HUES48 (cell line): Measurements from ENCODE around the gene IFNL3.

Experiments used
- H3K27ac ChIP-seq: one replicate; pipeline ENCODE4 v1.7.0; 2013; ENCODE audit warnings: low read depth, low read length, inconsistent platforms
- H3K27me3 ChIP-seq: 2 replicates; pipeline ENCODE4 v1.6.1; 2013; ENCODE audit warnings: mild to moderate bottlenecking, low read length; ENCODE audit not compliant: control insufficient read depth, insufficient read depth
- H3K36me3 ChIP-seq: 2 replicates; pipeline ENCODE4 v1.6.1; 2013; ENCODE audit warnings: low read length; ENCODE audit not compliant: control insufficient read depth, insufficient read depth
- H3K4me1 ChIP-seq: 2 replicates; pipeline ENCODE4 v1.6.1; 2013; ENCODE audit warnings: mild to moderate bottlenecking, low read length; ENCODE audit not compliant: control insufficient read depth, insufficient read depth
- H3K4me3 ChIP-seq: 2 replicates; pipeline ENCODE4 v1.5.1; 2013; ENCODE audit warnings: mild to moderate bottlenecking, low read depth, low read length
- H3K9ac ChIP-seq: 2 replicates; pipeline ENCODE4 v1.6.1; 2013; ENCODE audit warnings: mild to moderate bottlenecking, low read depth, low read length, moderate library complexity
- H3K9me3 ChIP-seq: 2 replicates; pipeline ENCODE4 v1.6.1; 2013; ENCODE audit warnings: low read length; ENCODE audit not compliant: control insufficient read depth, insufficient read depth

IFNL3 gene

GRCh38 chr19:39200066-39200802 lies 44.6 kb downstream of the IFNL3 start:
- H3K27ac ChIP-seq = no peak overlapping the region
- no peaks in the 10 kb centered on the region for H3K9me3 ChIP-seq
- peaks cover 56% of the 10 kb centered on the region for H3K27me3 ChIP-seq

DNA sequence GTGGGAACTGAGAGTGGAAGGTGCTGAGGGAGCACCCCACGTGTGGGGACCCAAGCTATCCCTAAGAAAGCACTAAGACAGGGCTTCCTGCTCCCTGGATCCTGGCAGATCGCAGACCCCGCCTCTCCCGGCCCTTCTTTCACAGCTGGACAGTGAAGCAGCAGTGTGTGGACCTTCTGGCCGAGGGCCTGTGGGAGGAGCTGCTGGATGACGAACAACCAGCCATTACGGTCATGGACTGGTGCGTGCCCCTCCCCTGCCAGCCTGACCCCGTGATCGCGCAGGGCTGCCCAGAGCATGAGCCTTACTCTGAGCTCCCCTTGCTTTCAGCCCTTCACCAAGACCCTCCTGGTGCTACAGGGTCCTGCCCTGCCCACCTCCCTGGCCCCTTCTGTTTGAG lies 45.8 kb downstream of the IFNL3 start:
- no peak overlapping the region for H3K27ac ChIP-seq
- H3K4me3 ChIP-seq = no peak overlapping the region
- no peaks in the 10 kb centered on the region for H3K9me3 ChIP-seq
- no peak overlapping the region for H3K9ac ChIP-seq
- peaks cover 45% of the 10 kb centered on the region for H3K27me3 ChIP-seq
- H3K36me3 ChIP-seq = no peaks in the 10 kb centered on the region
- peaks cover 8% of the 10 kb centered on the region; the same call in 1 of the 2 replicates for H3K4me1 ChIP-seq

More at GRCh38 chr19:39200066-39200802, 44.6 kb downstream of the IFNL3 start:
- H3K4me1 ChIP-seq = peaks cover 8% of the 10 kb centered on the region; the same call in 1 of the 2 replicates
- no peak overlapping the region for H3K4me3 ChIP-seq
- no peak overlapping the region for H3K9ac ChIP-seq
- H3K36me3 ChIP-seq = no peaks in the 10 kb centered on the region

- peaks cover 33% of the 10 kb centered on the region for H3K27me3 ChIP-seq
Measured at GRCh38 chr19:39197808-39198207, 47.0 kb downstream of the IFNL3 start.

GRCh38 chr19:39196860-39197562 lies 47.8 kb downstream of the IFNL3 start, which contains the start of gene NCCRP1:
Gene NCCRP1, plus strand, starts transcription at chr19:39196964. Its CDS starts 19 bp downstream, at chr19:39196983.
- no peak within 1 kb of the TSS for H3K9ac ChIP-seq
- H3K4me1 ChIP-seq = peaks cover 8% of the 10 kb centered on the region; the same call in 1 of the 2 replicates
- no peaks in the 10 kb centered on the region for H3K36me3 ChIP-seq
- peaks cover 30% of the 10 kb centered on the region for H3K27me3 ChIP-seq
- no peaks in the 10 kb centered on the region for H3K9me3 ChIP-seq
- H3K27ac ChIP-seq = no peak within 1 kb of the TSS
- peak within 1 kb of the TSS; percentile 60 for H3K4me3 ChIP-seq

More at GRCh38 chr19:39197808-39198207, 47.0 kb downstream of the IFNL3 start:
- no peak overlapping the region for H3K9ac ChIP-seq
- no peak overlapping the region for H3K4me3 ChIP-seq
- peaks cover 8% of the 10 kb centered on the region; the same call in 1 of the 2 replicates for H3K4me1 ChIP-seq
- no peaks in the 10 kb centered on the region for H3K36me3 ChIP-seq
- H3K27ac ChIP-seq = no peak overlapping the region
- no peaks in the 10 kb centered on the region for H3K9me3 ChIP-seq

DNA sequence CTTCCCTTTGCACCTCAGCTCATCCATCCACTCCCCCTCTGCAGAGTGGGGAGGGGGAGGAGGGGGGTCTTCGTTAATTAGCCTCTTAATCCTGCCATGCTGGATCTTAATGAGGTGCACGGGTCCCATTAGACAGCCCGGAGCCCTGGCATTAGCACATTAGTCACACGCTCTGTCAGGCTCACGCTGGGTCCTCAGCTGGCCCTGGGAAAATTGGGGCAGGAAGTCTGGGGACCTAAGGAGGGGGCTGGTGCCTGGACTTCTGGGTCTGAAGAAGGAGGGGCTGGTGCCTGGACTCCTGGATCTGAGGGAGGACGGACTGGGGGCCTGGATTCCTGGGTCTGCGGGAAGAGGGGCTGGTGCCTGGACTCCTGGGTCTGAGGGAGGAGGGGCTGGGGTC lies 48.5 kb downstream of the IFNL3 start:
- Histone ChIP-seq H3K4me3 (peak overlapping the region; percentile 60; the same call in 1 of the 2 replicates), H3K9me3 (no peaks in the 10 kb centered on the region), H3K9ac (no peak overlapping the region), H3K27me3 (peaks cover 30% of the 10 kb centered on the region), H3K4me1 (peaks cover 8% of the 10 kb centered on the region; the same call in 1 of the 2 replicates), H3K27ac (no peak overlapping the region), H3K36me3 (no peaks in the 10 kb centered on the region)

GRCh38 chr19:39195755-39196154 lies 49.1 kb downstream of the IFNL3 start:
- Histone ChIP-seq H3K9ac (no peak overlapping the region), H3K4me3 (no peak overlapping the region), H3K27ac (no peak overlapping the region), H3K9me3 (no peaks in the 10 kb centered on the region), H3K4me1 (peaks cover 8% of the 10 kb centered on the region; the same call in 1 of the 2 replicates), H3K27me3 (peaks cover 30% of the 10 kb centered on the region), H3K36me3 (no peaks in the 10 kb centered on the region)

GRCh38 chr19:39194832-39195542 lies 49.8 kb downstream of the IFNL3 start:
- Histone ChIP-seq H3K4me1 (peaks cover 8% of the 10 kb centered on the region; the same call in 1 of the 2 replicates), H3K9me3 (no peaks in the 10 kb centered on the region), H3K4me3 (no peak overlapping the region), H3K36me3 (no peaks in the 10 kb centered on the region), H3K27ac (no peak overlapping the region), H3K27me3 (peaks cover 30% of the 10 kb centered on the region), H3K9ac (no peak overlapping the region)

GRCh38 chr19:39193803-39194202 lies 51.0 kb downstream of the IFNL3 start:
- no peaks in the 10 kb centered on the region for H3K9me3 ChIP-seq
- no peaks in the 10 kb centered on the region for H3K36me3 ChIP-seq
- H3K4me3 ChIP-seq = no peak overlapping the region
- H3K27ac ChIP-seq = no peak overlapping the region
- peaks cover 8% of the 10 kb centered on the region; the same call in 1 of the 2 replicates for H3K4me1 ChIP-seq
- H3K27me3 ChIP-seq = peaks cover 28% of the 10 kb centered on the region
- no peak overlapping the region for H3K9ac ChIP-seq
